Measurements from ENCODE around the gene HMBS.
"Not testable (repeated sequence)": the region's sequence is repeated elsewhere in the genome, so short reads cannot be mapped to it uniquely, and the experiment has no call there.

The HMBS gene

GRCh38 chr11:119121811-119122124, 37.1 kb downstream of the HMBS start:
- DNase-seq = no peak

GRCh38 chr11:119125821-119126220, 41.1 kb downstream of the HMBS start:
- DNase-seq = no peak

GRCh38 chr11:119126675-119127268, 42.1 kb downstream of the HMBS start:
- DNase-seq = no peak

- no peak for DNase-seq
Observed at GRCh38 chr11:119130662-119131061, 46.0 kb downstream of the HMBS start.

- DNase-seq = no peak
Observed at GRCh38 chr11:119134389-119134978, 49.8 kb downstream of the HMBS start.

- DNase-seq = not testable (repeated sequence)
Observed at GRCh38 chr11:119139276-119139675, 54.6 kb downstream of the HMBS start.

Measured in NCI-H1105 (cell line).